ENCODE data around the gene ERBB3.

DNA sequence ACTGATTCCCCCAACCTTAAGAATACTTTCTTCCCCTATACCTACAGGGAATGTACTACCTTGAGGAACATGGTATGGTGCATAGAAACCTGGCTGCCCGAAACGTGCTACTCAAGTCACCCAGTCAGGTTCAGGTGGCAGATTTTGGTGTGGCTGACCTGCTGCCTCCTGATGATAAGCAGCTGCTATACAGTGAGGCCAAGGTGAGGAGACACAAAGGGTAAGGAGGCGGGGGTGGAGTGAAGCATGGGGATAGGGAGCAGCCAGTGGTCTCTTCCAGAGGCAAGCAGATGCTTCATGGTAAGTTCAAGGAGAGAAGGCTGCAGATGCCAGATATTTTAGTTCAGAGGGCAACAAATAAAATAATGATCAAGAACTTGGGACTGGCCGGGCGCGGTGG lies 17.8 kb downstream of the ERBB3 start:
- TF ChIP-seq CTCF (IDR thresholded peaks at IDR 0.05; ENCODE audit: low read length) (no peak), EZH2phosphoT487 (IDR thresholded peaks at IDR 0.05; ENCODE audit: low read length) (no peak), EZH2 (optimal IDR thresholded peaks at IDR 0.05; ENCODE audit: low read depth, low read length) (no peak)

Data from MM.1S (cell line).